22Rv1 (cell line): ENCODE measurements around the gene CNTRL.

Experiments
- CTCF ChIP-seq: fragments of 450-650 bp; IDR thresholded peaks from 2 replicates; pipeline ENCODE4 v1.5.1; 2017; ENCODE audit warnings: mild to moderate bottlenecking
- ZFX ChIP-seq: fragments of 450-650 bp; IDR thresholded peaks from 2 replicates; pipeline ENCODE4 v1.6.1; 2017; ENCODE audit warnings: antibody characterized with exemption, borderline replicate concordance

- TF ChIP-seq CTCF: no peak
- TF ChIP-seq ZFX: no peak
Measured at GRCh38 chr9:121074370-121075250, at the start of gene CNTRL.
